Hepatocyte (in vitro differentiated cells): ENCODE results near the gene ATP13A3.

ENCODE experiments used
- EZH2 ChIP-seq: fragments of 200-600 bp; sonication (generic); IDR thresholded peaks from 2 replicates; pipeline ENCODE4 v1.6.1; 2016; ENCODE audit warnings: antibody characterized with exemption, mild to moderate bottlenecking, borderline replicate concordance
- EZH2phosphoT487 ChIP-seq: fragments of 200-600 bp; sonication (generic); IDR thresholded peaks from one replicate; pipeline ENCODE4 v1.6.1; 2018; ENCODE audit warnings: antibody characterized with exemption, mild to moderate bottlenecking, low read depth, moderate library complexity; ENCODE audit not compliant: unreplicated experiment, severe bottlenecking
- TF ChIP-seq, protein P1 (sequence below): fragments of 200-600 bp; sonication (generic); IDR thresholded peaks from 2 replicates; pipeline ENCODE4 v1.5.1; 2016; ENCODE audit warnings: antibody characterized with exemption, mild to moderate bottlenecking; ENCODE audit not compliant: poor library complexity

DNA sequence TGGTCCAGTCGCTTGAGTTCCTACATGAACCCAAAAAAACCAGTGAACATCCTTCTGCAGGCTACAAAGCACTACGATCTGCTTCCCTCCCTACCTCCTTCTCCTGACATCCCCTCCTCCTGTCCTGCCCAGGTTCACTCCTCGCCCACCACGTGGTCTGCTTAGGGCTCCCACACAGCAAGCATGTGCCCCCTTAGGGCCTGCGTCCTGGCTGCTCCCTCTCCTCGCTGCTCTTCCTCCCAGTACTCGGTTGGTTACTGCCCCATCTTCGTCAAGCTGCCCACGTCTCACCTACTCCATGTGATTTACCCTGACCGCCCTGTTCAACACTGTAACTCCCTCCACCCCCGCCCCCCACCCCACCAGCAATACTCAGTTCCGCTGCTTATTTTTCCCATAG, 20.8 kb upstream of the ATP13A3 start:
- no peak for TF ChIP-seq EZH2phosphoT487
- TF ChIP-seq, protein P1, sequence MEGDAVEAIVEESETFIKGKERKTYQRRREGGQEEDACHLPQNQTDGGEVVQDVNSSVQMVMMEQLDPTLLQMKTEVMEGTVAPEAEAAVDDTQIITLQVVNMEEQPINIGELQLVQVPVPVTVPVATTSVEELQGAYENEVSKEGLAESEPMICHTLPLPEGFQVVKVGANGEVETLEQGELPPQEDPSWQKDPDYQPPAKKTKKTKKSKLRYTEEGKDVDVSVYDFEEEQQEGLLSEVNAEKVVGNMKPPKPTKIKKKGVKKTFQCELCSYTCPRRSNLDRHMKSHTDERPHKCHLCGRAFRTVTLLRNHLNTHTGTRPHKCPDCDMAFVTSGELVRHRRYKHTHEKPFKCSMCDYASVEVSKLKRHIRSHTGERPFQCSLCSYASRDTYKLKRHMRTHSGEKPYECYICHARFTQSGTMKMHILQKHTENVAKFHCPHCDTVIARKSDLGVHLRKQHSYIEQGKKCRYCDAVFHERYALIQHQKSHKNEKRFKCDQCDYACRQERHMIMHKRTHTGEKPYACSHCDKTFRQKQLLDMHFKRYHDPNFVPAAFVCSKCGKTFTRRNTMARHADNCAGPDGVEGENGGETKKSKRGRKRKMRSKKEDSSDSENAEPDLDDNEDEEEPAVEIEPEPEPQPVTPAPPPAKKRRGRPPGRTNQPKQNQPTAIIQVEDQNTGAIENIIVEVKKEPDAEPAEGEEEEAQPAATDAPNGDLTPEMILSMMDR: no peak
- no peak for TF ChIP-seq EZH2
